Hair follicle dermal papilla cell (primary cell): ENCODE results near the gene TMEM191B. TPM values are rescaled to one million over a fixed set of nuclear protein-coding genes. Genes with fewer than 3 reads are reported as not detected.

ENCODE experiments used
- total RNA-seq: library from RNA; depleted of rRNA; stranded (reverse); fragments of >200 nt; gene quantifications from 2 replicates; pipeline ENCODE4 v1.2.3, GENCODE V29; 2012

Gene TMEM191B
- 1.1 TPM in 1 of 2 replicates, not detected in the other for total RNA-seq

DNA sequence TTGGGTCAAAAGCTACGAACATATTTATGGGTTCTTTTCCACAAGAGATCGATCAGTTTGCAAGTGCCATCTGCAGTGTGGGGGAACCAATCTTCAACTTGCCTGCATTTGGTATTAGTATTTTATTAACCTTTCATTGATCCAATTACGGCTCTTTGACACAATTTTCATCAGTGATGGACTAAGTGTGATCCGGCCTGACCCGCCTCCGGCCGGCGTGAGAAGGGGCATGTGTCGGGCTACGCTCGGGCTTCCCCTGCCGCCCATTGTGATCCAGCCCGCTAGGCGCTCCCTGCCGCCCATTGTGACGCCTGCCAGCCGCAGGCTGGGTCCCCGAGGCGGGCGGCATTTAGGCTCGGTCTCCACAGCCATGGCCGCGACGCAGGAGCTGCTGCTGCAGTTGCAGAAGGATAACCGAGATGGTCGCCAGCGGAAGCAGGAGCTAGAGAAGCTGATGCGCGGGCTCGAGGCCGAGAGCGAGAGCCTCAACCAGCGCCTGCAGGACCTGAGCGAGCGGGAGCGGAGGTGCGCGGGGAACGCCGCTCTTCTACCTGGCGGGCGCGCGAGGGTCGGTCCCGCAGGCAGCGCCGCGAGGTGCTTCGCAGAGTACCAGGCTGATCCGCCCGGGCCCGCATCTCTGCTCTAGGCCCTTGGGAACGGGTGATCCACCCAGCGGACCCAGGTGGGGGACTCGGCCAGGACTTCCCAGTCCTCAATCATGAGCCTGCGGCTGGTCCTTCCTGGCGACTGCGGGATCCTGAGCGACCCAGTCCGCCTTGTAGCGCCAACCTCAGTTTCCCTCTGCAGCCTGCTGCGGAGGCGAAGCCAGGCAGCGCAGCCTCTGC is at the start of gene TMEM191B:
TSS of gene TMEM191B (plus strand) at position 51 of the 845 bp plus-strand sequence. CDS start at position 230, 179 bp downstream.

DNA sequence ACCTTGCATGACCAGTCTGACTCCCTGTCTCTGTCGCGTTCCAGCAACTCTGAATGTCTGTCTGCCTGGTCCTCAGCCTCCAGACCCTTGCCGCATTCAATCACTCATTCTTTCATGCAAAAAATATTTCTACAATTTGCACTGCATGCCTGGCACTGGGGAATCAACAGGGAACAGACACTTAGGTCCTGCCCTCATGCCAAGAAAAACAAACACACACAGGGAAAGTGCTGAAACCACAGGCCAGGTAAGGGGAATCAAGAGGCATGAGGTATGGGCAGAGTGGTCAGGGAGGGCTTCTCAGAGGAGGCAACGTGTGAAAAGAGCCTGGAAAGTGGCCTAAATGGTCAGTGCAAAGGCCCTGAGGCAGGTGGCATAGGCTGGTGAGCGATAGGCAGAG is 9.5 kb upstream of the TMEM191B start, which contains the start of gene GGTLC3:
TSS of gene GGTLC3 (minus strand) at position 101 of the 400 bp plus-strand sequence. CDS start 264 bp downstream, outside the sequence.

Other genes starting within 250 kb of the TMEM191B start
- gene GGTLC3, start 9.6 kb upstream of the TMEM191B start, total RNA-seq = not detected in 2 replicates
- 0.49 TPM in 2 replicates for gene RIMBP3, start 84.1 kb downstream of the TMEM191B start, total RNA-seq